Measurements from ENCODE around the gene NECTIN3.

Gene NECTIN3

GRCh38 chr3:111071257-111072030 is at the start of gene NECTIN3:
NECTIN3 (plus strand) TSS chr3:111071816; CDS start chr3:111072018, 202 bp downstream.
- 0 out of 2 replicates have a peak, but pooled peaks cover 2% of the 10 kb centered on the region for H3K4me1 ChIP-seq (ENCODE audit: control insufficient read depth, insufficient read depth, low read length)
- H3K9me3 ChIP-seq (ENCODE audit: control insufficient read depth, insufficient read depth, low read depth, low read length), result no peaks in the 10 kb centered on the region
- no peaks in the 10 kb centered on the region for H3K36me3 ChIP-seq (ENCODE audit: control insufficient read depth in 2 of 2, insufficient read depth in 1 of 2, low read length in 2 of 2)
- peak within 1 kb of the TSS; percentile 73; the same call in 1 of the 2 replicates for H3K27ac ChIP-seq (ENCODE audit: extremely low read depth, low read depth, low read length)
- H3K4me3 ChIP-seq (ENCODE audit: low read depth, low read length), result peak within 1 kb of the TSS; percentile 80
- CTCF ChIA-PET, result interaction anchor here (1.3 kb wide), 1 partner anchor 9 kb away, joined by 6 read pairs; no protein-coding TSS in a partner anchor
- POLR2A ChIA-PET, result no interaction called here
- TF ChIP-seq, protein P1, sequence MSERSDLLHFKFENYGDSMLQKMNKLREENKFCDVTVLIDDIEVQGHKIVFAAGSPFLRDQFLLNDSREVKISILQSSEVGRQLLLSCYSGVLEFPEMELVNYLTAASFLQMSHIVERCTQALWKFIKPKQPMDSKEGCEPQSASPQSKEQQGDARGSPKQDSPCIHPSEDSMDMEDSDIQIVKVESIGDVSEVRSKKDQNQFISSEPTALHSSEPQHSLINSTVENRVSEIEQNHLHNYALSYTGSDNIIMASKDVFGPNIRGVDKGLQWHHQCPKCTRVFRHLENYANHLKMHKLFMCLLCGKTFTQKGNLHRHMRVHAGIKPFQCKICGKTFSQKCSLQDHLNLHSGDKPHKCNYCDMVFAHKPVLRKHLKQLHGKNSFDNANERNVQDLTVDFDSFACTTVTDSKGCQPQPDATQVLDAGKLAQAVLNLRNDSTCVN (tag by site-specific recombination; optimal IDR thresholded peaks at IDR 0.05), result peak; percentile 60
- peak; percentile 41 for TF ChIP-seq SP7 (tag by site-specific recombination; IDR thresholded peaks at IDR 0.05)
- peak; percentile 28 for TF ChIP-seq GLIS1 (tag by site-specific recombination; IDR thresholded peaks at IDR 0.05)
- peak; percentile 60 for TF ChIP-seq ZNF398 (tag by site-specific recombination; IDR thresholded peaks at IDR 0.05)
- TF ChIP-seq ZNF600 (tag by site-specific recombination; IDR thresholded peaks at IDR 0.05), result peak; percentile 83
- TF ChIP-seq ZNF76 (tag by site-specific recombination; IDR thresholded peaks at IDR 0.05; ENCODE audit: borderline replicate concordance, low read depth), result 0 out of 2 replicates have a peak, but pooled peaks have one; percentile 18
- no peak for TF ChIP-seq ZNF701 (tag by site-specific recombination; IDR thresholded peaks at IDR 0.05)
- peak; percentile 96 for TF ChIP-seq PRDM4 (tag by site-specific recombination; IDR thresholded peaks at IDR 0.05)
- TF ChIP-seq ZBTB8A (tag by site-specific recombination; IDR thresholded peaks at IDR 0.05), result peak; percentile 36
- peak; percentile 61; the same call in 1 of the 2 replicates for TF ChIP-seq KLF8 (tag by site-specific recombination; IDR thresholded peaks at IDR 0.05)
- TF ChIP-seq ZFP69B (tag by site-specific recombination; IDR thresholded peaks at IDR 0.05), result peak; percentile 85
- TF ChIP-seq ZNF416 (tag by site-specific recombination; IDR thresholded peaks at IDR 0.05), result no peak
- no peak for TF ChIP-seq ZNF585B (tag by site-specific recombination; IDR thresholded peaks at IDR 0.05)
- peak; percentile 55 for TF ChIP-seq GLIS2 (tag by site-specific recombination; IDR thresholded peaks at IDR 0.05)
- TF ChIP-seq ZNF155 (tag by site-specific recombination; IDR thresholded peaks at IDR 0.05), result no peak
- TF ChIP-seq KLF1 (tag by site-specific recombination; IDR thresholded peaks at IDR 0.05), result peak; percentile 71
- TF ChIP-seq SP2 (tag by site-specific recombination; IDR thresholded peaks at IDR 0.05), result peak; percentile 46; the same call in 1 of the 2 replicates
- TF ChIP-seq ZNF558 (tag by site-specific recombination; IDR thresholded peaks at IDR 0.05), result no peak
- peak; percentile 69 for TF ChIP-seq ZBTB20 (tag by site-specific recombination; IDR thresholded peaks at IDR 0.05)
- peak; percentile 64 for TF ChIP-seq KLF9 (tag by site-specific recombination; IDR thresholded peaks at IDR 0.05; ENCODE audit: low read depth)
- peak; percentile 24; the same call in 1 of the 2 replicates for TF ChIP-seq KLF17 (tag by site-specific recombination; IDR thresholded peaks at IDR 0.05)
- 0 out of 2 replicates have a peak, but pooled peaks have one; percentile 32 for TF ChIP-seq ZNF2 (tag by site-specific recombination; IDR thresholded peaks at IDR 0.05)
- peak; percentile 99 for TF ChIP-seq PRDM10 (tag by site-specific recombination; IDR thresholded peaks at IDR 0.05)
- peak; percentile 45; the same call in 1 of the 2 replicates for TF ChIP-seq ZBTB17 (tag by site-specific recombination; IDR thresholded peaks at IDR 0.05)
- TF ChIP-seq EGR2 (tag by site-specific recombination; IDR thresholded peaks at IDR 0.05; ENCODE audit: low read depth), result peak; percentile 17; the same call in 1 of the 2 replicates
- TF ChIP-seq, protein P2, sequence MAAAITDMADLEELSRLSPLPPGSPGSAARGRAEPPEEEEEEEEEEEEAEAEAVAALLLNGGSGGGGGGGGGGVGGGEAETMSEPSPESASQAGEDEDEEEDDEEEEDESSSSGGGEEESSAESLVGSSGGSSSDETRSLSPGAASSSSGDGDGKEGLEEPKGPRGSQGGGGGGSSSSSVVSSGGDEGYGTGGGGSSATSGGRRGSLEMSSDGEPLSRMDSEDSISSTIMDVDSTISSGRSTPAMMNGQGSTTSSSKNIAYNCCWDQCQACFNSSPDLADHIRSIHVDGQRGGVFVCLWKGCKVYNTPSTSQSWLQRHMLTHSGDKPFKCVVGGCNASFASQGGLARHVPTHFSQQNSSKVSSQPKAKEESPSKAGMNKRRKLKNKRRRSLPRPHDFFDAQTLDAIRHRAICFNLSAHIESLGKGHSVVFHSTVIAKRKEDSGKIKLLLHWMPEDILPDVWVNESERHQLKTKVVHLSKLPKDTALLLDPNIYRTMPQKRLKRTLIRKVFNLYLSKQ (tag by site-specific recombination; IDR thresholded peaks at IDR 0.05; ENCODE audit: borderline replicate concordance), result no peak

Measured in HEK293 (cell line).